ENCODE measurements around the gene AMELX. TPM values are rescaled to one million over a fixed set of nuclear protein-coding genes. Genes with fewer than 3 reads are reported as not detected.
A peak's percentile ranks its signal among the peaks of the same experiment; 100 is the strongest.

Gene AMELX
- total RNA-seq, 1 donor from 2014 or later, result not detected

DNA sequence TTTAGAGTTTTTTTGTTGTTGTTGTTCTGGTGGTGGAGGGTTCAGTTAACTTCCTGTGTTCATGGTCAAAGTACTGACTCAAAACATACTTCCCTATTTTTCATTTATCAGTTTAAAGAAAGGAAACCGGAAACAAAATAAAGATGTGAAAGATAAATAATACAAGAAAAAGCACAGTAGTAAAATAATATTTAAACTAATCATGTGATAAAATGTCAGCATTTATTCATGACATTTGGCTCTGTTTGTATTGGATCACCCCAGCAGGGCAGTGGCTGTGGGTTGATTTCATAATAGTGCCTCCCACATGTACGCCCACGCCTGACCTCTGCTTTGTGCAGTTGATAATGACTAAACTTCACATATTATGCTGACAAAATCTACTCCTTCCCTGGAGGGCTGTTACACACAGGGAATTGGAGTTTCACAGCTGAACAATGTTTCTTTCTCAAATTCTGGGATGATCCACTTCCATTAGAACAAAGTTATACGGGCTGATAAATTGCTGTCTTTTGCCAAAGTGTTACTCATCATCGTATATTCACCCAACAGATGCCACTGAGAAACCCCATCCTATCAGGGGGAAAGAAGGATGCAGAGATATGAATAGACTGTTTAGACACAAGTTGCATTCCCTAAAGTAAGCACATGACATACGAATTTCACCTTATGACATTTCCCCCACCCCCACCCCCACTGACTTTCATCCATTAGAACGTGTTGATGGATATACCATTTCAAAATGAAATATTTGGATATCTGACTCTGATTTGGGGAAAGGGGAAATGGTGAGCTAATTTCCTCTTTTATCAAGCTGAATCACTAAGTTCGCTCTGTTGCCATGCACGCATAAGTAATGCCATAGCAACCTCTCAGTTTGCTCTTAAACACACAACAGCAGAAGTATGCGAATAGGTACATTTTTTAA is 48.3 kb downstream of the AMELX start:
- ATAC-seq (peak; percentile 85), DNase-seq (peak; percentile 72)
- Histone ChIP-seq H3K36me3 (no peaks in the 10 kb centered on the region), H3K4me1 (no peaks in the 10 kb centered on the region), H3K9me3 (no peaks in the 10 kb centered on the region), H3K27ac (peak overlapping the region; percentile 68), H3K27me3 (no peaks in the 10 kb centered on the region), H3K4me3 (no peak overlapping the region)
- intact Hi-C loops (cut with DNase I), result no loop called here
- TF ChIP-seq, protein P1, sequence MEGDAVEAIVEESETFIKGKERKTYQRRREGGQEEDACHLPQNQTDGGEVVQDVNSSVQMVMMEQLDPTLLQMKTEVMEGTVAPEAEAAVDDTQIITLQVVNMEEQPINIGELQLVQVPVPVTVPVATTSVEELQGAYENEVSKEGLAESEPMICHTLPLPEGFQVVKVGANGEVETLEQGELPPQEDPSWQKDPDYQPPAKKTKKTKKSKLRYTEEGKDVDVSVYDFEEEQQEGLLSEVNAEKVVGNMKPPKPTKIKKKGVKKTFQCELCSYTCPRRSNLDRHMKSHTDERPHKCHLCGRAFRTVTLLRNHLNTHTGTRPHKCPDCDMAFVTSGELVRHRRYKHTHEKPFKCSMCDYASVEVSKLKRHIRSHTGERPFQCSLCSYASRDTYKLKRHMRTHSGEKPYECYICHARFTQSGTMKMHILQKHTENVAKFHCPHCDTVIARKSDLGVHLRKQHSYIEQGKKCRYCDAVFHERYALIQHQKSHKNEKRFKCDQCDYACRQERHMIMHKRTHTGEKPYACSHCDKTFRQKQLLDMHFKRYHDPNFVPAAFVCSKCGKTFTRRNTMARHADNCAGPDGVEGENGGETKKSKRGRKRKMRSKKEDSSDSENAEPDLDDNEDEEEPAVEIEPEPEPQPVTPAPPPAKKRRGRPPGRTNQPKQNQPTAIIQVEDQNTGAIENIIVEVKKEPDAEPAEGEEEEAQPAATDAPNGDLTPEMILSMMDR (IDR thresholded peaks at IDR 0.05), result no peak

DNA sequence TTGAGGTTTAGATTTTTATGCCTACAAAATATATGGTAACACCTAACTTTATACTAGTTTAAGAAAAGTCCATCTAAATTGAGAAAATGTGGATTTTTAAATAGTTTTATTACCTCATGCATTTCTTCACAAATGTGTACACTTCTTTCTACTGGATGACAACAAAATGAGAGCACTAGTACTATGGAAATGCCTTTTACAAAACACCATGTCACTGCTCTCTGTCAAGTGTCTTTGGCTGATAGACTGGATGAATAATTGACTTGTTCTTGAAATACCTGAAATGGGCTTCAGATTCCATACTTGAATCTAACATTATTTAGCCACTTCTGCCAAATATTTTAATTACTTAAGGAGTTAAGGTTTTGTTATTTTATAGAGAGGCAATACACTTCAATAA is 49.5 kb downstream of the AMELX start:
- no peaks in the 10 kb centered on the region for H3K4me1 ChIP-seq
- intact Hi-C loops (cut with DNase I), result no loop called here
- no peaks in the 10 kb centered on the region for H3K27me3 ChIP-seq
- ATAC-seq (no peak), DNase-seq (no peak)
- H3K36me3 ChIP-seq, result no peaks in the 10 kb centered on the region
- no peak overlapping the region for H3K4me3 ChIP-seq
- TF ChIP-seq, protein P1 (IDR thresholded peaks at IDR 0.05), result no peak
- peak overlapping the region; percentile 58 for H3K27ac ChIP-seq
- H3K9me3 ChIP-seq, result no peaks in the 10 kb centered on the region

DNA sequence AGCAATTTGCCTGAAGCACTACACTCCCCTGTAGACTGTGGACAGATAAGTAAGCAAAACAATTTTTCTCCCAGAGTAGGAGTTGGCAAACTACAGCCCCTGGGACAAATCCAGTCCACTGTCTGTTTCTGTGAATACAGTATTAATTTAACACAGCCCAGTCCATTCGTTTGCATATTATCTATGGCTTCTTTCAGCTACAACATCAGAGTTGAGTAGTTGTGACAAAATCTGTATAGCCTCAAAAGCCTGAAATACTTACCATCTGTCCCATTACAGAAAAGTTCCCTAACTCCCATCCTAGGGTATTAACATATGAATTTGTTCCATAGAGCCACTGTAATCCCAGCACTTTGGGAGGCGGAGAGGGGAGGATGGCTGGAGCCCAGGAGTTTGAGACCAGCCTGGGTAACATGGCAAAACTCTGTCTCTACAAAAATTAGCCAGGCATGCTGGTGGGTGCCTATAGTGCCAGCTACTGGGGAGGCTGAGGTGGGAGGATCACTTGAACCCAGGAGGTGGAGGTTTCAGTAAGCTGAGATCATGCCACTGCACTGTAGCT is 53.0 kb downstream of the AMELX start:
- Histone ChIP-seq H3K36me3 (no peaks in the 10 kb centered on the region), H3K27me3 (no peaks in the 10 kb centered on the region), H3K27ac (no peak overlapping the region), H3K4me3 (no peak overlapping the region), H3K4me1 (no peaks in the 10 kb centered on the region), H3K9me3 (no peaks in the 10 kb centered on the region)
- ATAC-seq (no peak), DNase-seq (no peak)
- intact Hi-C loops (cut with DNase I), result no loop called here
- TF ChIP-seq, protein P1 (IDR thresholded peaks at IDR 0.05), result no peak

GRCh38 chrX:11347300-11347699 is 54.1 kb downstream of the AMELX start:
- Histone ChIP-seq H3K27ac (no peak overlapping the region), H3K4me3 (no peak overlapping the region), H3K9me3 (no peaks in the 10 kb centered on the region), H3K4me1 (no peaks in the 10 kb centered on the region), H3K27me3 (no peaks in the 10 kb centered on the region), H3K36me3 (no peaks in the 10 kb centered on the region)
- TF ChIP-seq, protein P1 (IDR thresholded peaks at IDR 0.05), result no peak
- intact Hi-C loops (cut with DNase I), result no loop called here
- ATAC-seq (no peak), DNase-seq (no peak)

DNA sequence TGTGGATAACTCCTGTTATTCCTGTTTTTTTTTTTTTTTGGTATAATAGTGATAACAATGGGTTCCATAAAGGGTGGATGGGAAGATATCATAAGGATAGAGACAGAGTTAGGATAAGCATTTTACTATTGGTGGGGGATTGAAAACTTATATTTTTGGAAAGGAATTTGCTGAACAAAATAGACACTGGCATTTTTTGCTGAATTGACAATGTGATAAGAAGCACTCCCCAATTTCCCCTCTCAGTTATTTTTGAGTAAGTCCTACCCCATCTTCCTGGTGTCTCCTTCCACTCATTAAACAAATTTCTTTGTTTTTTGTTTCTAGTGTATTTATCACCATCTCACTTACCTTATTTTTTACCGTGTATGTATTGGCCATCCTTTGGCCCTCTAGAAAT is 55.8 kb downstream of the AMELX start:
- H3K4me1 ChIP-seq, result no peaks in the 10 kb centered on the region
- DNase-seq, result no peak
- no peaks in the 10 kb centered on the region for H3K36me3 ChIP-seq
- TF ChIP-seq, protein P1 (IDR thresholded peaks at IDR 0.05), result no peak
- intact Hi-C loops (cut with DNase I), result no loop called here
- no peaks in the 10 kb centered on the region for H3K9me3 ChIP-seq
- no peak overlapping the region for H3K27ac ChIP-seq
- H3K27me3 ChIP-seq, result no peaks in the 10 kb centered on the region
- H3K4me3 ChIP-seq, result no peak overlapping the region
- no peak for ATAC-seq

Measured in upper lobe of right lung (tissue), 1 donor.